GM19023 (cell line): ENCODE data around the gene ANAPC1.
"Not testable (repeated sequence)": the region's sequence is repeated elsewhere in the genome, so short reads cannot be mapped to it uniquely, and the experiment has no call there.

Experiments
- ATAC-seq: cut with Tn5 transposase; IDR thresholded peaks from one replicate; pipeline ENCODE4 v1.9.1; 2021; ENCODE audit warnings: mild to moderate bottlenecking, moderate library complexity; ENCODE audit not compliant: unreplicated experiment

ANAPC1 gene

GRCh38 chr2:111830479-111830878 is 53.5 kb downstream of the ANAPC1 start:
- ATAC-seq: not testable (repeated sequence)

GRCh38 chr2:111828217-111828766 is 55.7 kb downstream of the ANAPC1 start:
- ATAC-seq: not testable (repeated sequence)

- not testable (repeated sequence) for ATAC-seq
Observed at GRCh38 chr2:111812970-111813622, 70.9 kb downstream of the ANAPC1 start.

DNA sequence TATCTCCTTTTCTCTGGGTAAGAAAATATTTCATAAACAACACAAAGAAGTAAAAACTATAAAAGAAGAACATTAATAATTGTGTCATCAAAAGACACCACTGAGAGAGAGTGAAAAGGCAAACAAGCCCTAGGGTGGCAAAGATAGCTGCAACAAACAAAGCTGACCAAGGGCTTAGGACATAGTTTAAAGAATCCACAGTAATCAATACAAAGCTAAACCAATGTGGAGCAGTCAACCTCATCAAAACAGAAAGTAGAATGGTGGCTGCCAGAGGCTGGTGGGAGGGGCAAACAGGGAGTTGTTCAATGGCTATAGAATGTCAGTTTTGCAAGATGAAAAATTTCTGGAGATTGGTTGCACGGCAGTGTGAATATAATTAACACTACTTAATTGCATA is 93.4 kb downstream of the ANAPC1 start:
- not testable (repeated sequence) for ATAC-seq

DNA sequence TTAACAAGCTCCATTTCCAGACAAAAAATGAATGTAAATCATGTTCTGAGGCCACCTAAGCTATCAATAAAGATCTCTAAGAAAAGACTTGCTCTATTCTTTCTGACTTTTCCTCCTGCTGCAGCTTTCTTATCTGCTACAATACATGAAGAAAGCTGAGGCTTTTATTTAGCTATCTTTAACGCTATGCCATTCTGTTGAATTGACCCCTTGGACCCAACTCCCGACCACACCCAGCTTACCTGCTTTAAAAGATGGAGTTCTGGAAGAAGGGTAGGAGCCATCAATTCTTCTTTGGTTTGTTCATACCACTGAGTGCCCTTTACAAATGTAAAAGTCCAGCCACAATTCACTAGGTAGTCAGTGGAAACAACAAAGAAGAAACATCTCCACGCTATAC is 99.9 kb downstream of the ANAPC1 start:
- ATAC-seq: not testable (repeated sequence)

GRCh38 chr2:111782195-111782594 is 101.8 kb downstream of the ANAPC1 start:
- not testable (repeated sequence) for ATAC-seq

- ATAC-seq: not testable (repeated sequence)
Observed at GRCh38 chr2:111781443-111782094, 102.4 kb downstream of the ANAPC1 start.

GRCh38 chr2:111777155-111777554 is 106.8 kb downstream of the ANAPC1 start:
- not testable (repeated sequence) for ATAC-seq

DNA sequence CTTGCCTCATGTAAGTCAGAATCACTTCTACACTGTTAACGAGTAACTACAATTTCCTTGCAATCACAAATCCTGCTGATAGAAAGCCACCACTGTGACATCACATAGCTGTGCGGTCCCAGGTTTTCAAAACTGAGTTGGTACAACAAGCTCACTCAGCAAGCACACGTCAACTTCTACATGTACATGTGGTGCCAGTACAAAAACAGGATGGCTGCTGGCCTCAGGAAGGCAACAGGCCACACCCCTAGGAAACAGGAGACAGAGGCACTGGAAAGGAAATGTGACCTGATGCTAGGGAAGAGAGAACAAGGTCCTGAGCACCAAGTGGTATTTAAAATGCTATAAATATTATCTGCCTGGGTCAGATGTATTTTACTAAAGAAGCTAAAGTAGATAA is 107.7 kb downstream of the ANAPC1 start:
- ATAC-seq: not testable (repeated sequence)

- not testable (repeated sequence) for ATAC-seq
Observed at GRCh38 chr2:111772180-111772579, 111.8 kb downstream of the ANAPC1 start.

- not testable (repeated sequence) for ATAC-seq
Observed at GRCh38 chr2:111770916-111771658, 112.9 kb downstream of the ANAPC1 start.

DNA sequence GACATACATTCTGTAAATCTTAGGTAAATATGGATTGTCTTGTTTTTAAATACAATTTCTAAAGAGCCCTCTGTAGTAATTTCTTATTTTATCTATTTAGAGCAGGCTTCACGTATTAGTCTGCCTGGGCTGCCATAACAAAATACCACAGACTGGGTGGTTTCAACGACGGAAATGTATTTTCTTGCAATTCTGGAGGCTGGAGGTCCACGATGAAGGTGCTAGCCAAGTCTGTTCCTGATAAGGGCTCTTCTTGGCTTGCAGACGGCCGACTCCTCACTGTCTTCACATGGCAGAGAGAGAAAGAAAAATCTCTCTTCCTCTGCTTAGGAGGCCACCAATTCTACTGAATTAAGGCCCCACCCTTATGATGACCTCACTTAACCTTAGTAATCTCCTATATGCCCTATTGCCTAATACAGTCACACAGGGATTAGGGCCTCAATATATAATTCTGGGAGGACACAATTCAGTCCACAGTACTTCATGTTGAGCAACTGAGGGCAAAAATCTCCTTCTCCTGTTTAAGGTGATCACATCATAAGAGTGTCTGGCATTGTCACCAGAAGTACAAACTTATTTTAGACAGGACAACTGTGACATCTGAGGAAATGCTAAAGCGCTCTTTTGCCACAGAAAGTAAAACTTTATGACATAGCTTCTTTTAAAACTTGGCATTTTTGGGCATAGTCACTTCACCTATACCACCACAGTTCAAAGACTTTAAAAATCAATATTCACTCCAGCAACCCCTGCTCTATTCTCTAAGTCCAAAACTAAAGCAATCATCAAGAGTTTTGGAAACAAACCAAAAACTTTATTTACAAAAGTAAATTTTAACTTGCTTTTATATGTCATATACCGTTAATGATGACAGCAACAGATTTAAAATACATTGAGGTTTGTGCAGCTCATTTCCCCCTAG is 115.5 kb downstream of the ANAPC1 start:
- ATAC-seq: not testable (repeated sequence)

- ATAC-seq: not testable (repeated sequence)
Observed at GRCh38 chr2:111767087-111767486, 116.9 kb downstream of the ANAPC1 start.

GRCh38 chr2:111766295-111766694 is 117.7 kb downstream of the ANAPC1 start:
- not testable (repeated sequence) for ATAC-seq

DNA sequence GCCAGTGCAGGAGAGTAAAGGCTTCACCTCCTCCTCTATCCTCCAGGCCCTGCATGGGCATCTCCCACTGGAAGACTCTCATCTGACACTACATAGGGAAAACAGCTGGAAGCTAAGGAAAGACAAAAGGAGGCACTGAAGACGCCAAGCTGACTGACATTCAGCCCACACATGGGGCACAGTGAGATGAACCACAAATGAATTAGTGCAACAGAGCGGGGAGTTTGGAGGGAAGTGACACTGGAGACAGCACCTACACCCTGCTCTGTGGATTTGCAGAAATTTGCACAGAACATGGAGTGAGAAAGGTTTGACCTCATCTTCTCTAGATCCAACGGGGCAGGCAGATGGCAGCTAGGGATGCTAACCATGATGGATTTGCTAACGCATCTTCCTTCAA is 119.8 kb downstream of the ANAPC1 start:
- not testable (repeated sequence) for ATAC-seq

GRCh38 chr2:111760697-111761284 is 123.2 kb downstream of the ANAPC1 start:
- not testable (repeated sequence) for ATAC-seq

DNA sequence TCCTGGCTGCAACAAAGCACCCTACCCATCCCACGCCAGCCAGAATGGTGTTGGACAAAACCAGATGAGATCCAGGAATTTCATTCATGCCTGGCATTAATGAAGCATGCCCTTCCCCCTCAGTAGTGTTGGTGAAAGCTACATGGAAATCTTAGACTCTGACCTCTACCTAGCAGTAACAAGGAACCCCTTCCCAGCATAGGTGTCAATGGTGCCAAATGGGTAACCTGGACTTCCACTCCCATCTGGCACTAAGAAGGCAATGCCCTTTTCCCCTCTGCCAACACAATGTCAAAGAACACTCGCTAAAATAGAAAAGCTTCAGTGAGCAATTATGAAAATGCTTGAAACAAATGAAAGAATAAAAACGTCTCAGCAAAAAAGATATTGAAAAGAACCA is 131.5 kb downstream of the ANAPC1 start:
- not testable (repeated sequence) for ATAC-seq

DNA sequence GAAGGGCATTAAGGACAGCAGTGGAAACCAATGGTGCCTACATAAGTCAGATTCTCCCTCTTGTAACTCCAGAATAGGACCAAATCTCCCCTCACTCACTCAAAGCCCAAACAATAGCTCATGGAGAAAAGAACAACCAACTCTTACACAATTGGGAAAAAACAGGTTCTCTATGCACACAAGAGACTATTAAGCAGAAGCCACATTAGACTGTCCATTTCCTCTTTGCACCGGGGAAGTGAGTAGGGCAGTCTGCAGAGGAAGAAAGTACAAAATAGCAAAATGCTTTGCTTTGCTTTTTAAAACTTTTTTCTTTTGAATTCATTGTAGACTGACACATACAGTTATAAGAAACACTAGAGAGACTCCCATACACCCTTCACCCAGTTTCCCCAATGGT is 133.4 kb downstream of the ANAPC1 start:
- ATAC-seq: not testable (repeated sequence)

GRCh38 chr2:111748429-111748828 is 135.6 kb downstream of the ANAPC1 start:
- ATAC-seq: not testable (repeated sequence)
